Spinal cord (tissue), 10 donors: ENCODE data around the gene PTCHD1. TPM values are rescaled to one million over a fixed set of nuclear protein-coding genes. Genes with fewer than 3 reads are reported as not detected.

Experiments
- DNase-seq, 6 donors: peaks; one replicate each; pipeline versions ENCODE4 v3.0.0 to v3.0.0-alpha.2; 2013 to 2015; ENCODE audit warnings: low spot score in 6 of 6, low read depth in 4 of 6
- H3K27ac ChIP-seq: one replicate; pipeline ENCODE4 v1.5.1; 2013; ENCODE audit warnings: low read depth, low read length, control low read depth
- H3K27me3 ChIP-seq: one replicate; pipeline ENCODE4 v1.6.1; 2013; ENCODE audit warnings: low read length; ENCODE audit not compliant: control insufficient read depth, insufficient read depth
- H3K36me3 ChIP-seq: one replicate; pipeline ENCODE4 v1.6.1; 2013; ENCODE audit warnings: low read length; ENCODE audit not compliant: control insufficient read depth, insufficient read depth
- H3K4me1 ChIP-seq: one replicate; pipeline ENCODE4 v1.6.1; 2013; ENCODE audit warnings: low read length; ENCODE audit not compliant: control insufficient read depth, insufficient read depth
- H3K4me3 ChIP-seq: one replicate; pipeline ENCODE4 v1.5.1; 2013; ENCODE audit warnings: low read depth, low read length, control low read depth
- H3K9me3 ChIP-seq: one replicate; pipeline ENCODE4 v1.6.1; 2013; ENCODE audit warnings: low read length; ENCODE audit not compliant: control insufficient read depth, insufficient read depth
- WGBS: methylation state at CpG from one replicate; pipeline ENCODE4 v1.1.5; 2013; ENCODE audit warnings: missing lambda C conversion rate; ENCODE audit not compliant: insufficient coverage; 5-methylcytosine and 5-hydroxymethylcytosine counted together
- polyA plus RNA-seq, 2 donors: library from polyadenylated mRNA; unstranded; fragments of 120-200 nt; gene quantifications; one replicate each; pipeline ENCODE4 v1.2.1, GENCODE V29; 2013; ENCODE audit not compliant: insufficient read length in 2 of 2
- total RNA-seq, 2 donors: library from RNA; depleted of rRNA in 1 of 2; stranded (reverse); fragments of 120-200 nt in 1 of 2; fragments of >200 nt in 1 of 2; gene quantifications; one replicate each; pipeline versions ENCODE4 v1.2.3 to v1.2.4, GENCODE V29; 2013 to 2014
- donor health status: healthy.

Gene PTCHD1
- total and polyA plus RNA-seq, 4 donors, result 3.4 to 13.3 (median 8.1) TPM

- Histone ChIP-seq H3K4me3 (no peak overlapping the region), H3K36me3 (no peaks in the 10 kb centered on the region), H3K4me1 (no peaks in the 10 kb centered on the region), H3K9me3 (no peaks in the 10 kb centered on the region), H3K27me3 (no peaks in the 10 kb centered on the region), H3K27ac (no peak overlapping the region)
- DNase-seq, result no peak
- WGBS, result 80% methylated on average over 1 of the region's 6 CpGs
Observed at GRCh38 chrX:23387550-23388184, 53.0 kb downstream of the PTCHD1 start.

DNA sequence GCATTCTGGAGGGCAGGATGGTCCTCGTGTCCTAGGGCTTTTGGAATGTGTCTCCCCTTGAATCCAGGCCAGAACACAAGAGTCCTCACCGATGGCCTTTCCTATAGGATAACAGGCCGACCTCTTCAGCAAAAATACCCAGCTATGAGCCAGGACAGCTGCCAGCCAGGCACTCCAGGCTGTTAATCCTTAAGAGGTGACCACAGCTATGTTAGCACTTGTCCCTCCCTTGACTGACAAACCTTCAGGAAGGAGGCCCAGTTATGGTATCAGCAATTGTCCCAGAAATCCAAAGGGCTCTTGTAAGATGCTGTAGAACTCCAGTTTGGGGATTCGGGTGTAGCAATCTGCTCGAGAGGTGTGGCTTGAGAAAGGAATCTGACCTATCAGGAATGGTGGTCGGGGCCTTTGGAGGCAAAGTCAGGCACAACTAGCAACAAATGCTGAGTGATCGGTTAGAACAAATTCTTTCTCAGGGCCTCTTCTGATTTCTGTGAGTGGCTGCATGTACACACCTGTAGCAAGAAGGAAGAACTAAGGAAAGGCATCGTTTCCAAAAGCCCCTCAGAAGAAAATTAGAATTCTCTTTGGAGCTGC, 54.6 kb downstream of the PTCHD1 start:
- H3K4me1 ChIP-seq, result no peaks in the 10 kb centered on the region
- WGBS, result 73% methylated on average over 7 of the region's 8 CpGs
- H3K27me3 ChIP-seq, result no peaks in the 10 kb centered on the region
- no peak overlapping the region for H3K27ac ChIP-seq
- H3K4me3 ChIP-seq, result no peak overlapping the region
- DNase-seq, result no peak
- no peaks in the 10 kb centered on the region for H3K36me3 ChIP-seq
- no peaks in the 10 kb centered on the region for H3K9me3 ChIP-seq

DNA sequence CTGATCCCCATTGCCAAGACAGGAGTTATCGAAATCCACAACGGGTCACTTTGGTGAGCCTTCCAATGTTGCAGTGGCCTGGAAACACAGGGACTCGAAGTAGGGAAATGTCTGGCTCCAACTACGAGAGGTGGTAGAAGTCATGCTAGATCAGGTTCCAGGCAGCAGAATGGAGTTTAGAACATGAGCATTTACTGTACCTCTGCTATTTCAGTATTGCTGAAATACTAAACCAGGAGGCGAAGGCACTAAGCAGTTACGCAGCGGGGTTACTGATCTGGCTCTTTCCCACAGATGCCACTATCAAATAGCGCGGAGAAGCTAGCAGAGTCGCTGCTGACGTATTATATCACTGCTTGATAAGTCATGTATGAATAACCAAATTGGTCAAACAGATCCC, 56.3 kb downstream of the PTCHD1 start:
- Histone ChIP-seq H3K4me3 (no peak overlapping the region), H3K27me3 (no peaks in the 10 kb centered on the region), H3K4me1 (no peaks in the 10 kb centered on the region), H3K36me3 (no peaks in the 10 kb centered on the region), H3K9me3 (no peaks in the 10 kb centered on the region), H3K27ac (no peak overlapping the region)
- 68% methylated on average over 5 of the region's 11 CpGs for WGBS
- DNase-seq, result no peak

GRCh38 chrX:23392195-23392594, 57.5 kb downstream of the PTCHD1 start:
- Histone ChIP-seq H3K27me3 (no peaks in the 10 kb centered on the region), H3K36me3 (no peaks in the 10 kb centered on the region), H3K4me1 (no peaks in the 10 kb centered on the region), H3K27ac (no peak overlapping the region), H3K4me3 (no peak overlapping the region), H3K9me3 (no peaks in the 10 kb centered on the region)
- WGBS, result 100% methylated on average over 2 of the region's 5 CpGs
- no peak for DNase-seq

GRCh38 chrX:23394421-23394820, 59.8 kb downstream of the PTCHD1 start:
- WGBS, result no CpG with 5 or more reads among the region's 1 CpG
- no peaks in the 10 kb centered on the region for H3K27me3 ChIP-seq

DNA sequence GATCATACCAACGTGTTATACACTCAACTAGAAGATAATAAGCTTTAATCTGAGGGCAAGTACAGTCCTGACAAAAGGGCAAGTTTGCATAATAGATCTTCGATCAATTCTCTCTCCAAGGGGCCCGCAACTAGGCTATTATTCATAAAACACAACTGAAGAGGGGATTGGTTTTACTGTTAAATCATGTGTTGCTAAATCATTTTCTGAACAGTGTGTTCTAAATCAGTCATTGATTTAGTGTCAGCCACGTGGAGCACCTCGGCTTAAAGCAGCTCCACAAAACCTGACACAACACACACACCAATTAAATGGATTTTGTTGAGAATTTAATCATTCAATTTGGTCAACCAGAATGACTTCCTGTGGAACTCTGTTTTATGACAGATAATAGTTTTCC, 61.6 kb downstream of the PTCHD1 start:
- WGBS, result no CpG with 5 or more reads among the region's 5 CpGs
- Histone ChIP-seq H3K36me3 (no peaks in the 10 kb centered on the region), H3K27ac (no peak overlapping the region), H3K9me3 (no peaks in the 10 kb centered on the region), H3K27me3 (no peaks in the 10 kb centered on the region), H3K4me3 (no peak overlapping the region), H3K4me1 (no peaks in the 10 kb centered on the region)
- DNase-seq, result no peak

More at GRCh38 chrX:23394421-23394820, 59.8 kb downstream of the PTCHD1 start:
- no peaks in the 10 kb centered on the region for H3K4me1 ChIP-seq
- no peak overlapping the region for H3K4me3 ChIP-seq
- no peaks in the 10 kb centered on the region for H3K9me3 ChIP-seq
- no peak for DNase-seq
- H3K36me3 ChIP-seq, result no peaks in the 10 kb centered on the region
- no peak overlapping the region for H3K27ac ChIP-seq

DNA sequence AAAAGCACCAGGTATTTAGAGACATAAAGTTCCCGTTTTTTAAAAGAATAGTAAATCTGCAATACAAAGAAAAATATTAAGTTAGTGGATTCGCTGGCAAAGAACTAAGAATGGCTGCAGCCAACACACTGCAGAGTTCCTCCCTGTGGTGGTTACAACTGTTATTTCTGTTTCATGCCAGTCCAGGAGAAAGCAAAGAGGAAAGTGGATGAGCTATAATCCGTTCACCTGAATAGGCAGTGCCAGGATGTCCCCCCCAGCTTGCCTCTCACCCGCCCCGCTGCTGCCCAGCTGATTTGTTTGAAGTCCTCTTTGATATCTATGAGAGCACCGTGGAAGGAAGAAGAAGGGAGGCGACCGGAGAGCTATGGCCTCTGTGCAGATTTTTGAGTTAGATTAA, 63.9 kb downstream of the PTCHD1 start:
- H3K27me3 ChIP-seq, result no peaks in the 10 kb centered on the region
- WGBS, result 72% methylated on average over 7 of the region's 8 CpGs
- H3K36me3 ChIP-seq, result no peaks in the 10 kb centered on the region
- H3K9me3 ChIP-seq, result no peaks in the 10 kb centered on the region
- no peak overlapping the region for H3K4me3 ChIP-seq
- H3K27ac ChIP-seq, result no peak overlapping the region
- no peaks in the 10 kb centered on the region for H3K4me1 ChIP-seq
- no peak for DNase-seq

DNA sequence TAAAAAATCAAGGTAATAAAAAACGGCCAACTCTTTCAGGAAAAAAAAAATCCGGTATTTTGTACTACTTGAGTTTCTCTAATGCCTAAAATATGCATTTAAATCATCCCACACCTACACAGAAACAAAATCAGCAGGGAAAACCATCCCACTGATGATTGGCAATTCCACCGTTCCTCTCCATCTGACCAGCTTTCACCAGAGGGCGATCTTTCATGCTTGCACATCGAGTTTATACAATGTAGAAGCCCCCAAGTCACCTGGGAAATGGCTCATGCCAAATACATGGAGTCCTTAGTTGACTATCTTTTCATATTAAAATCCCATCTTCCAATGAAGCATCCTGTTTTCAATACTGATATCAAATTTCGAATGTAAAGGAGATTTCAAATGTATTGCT, 69.2 kb downstream of the PTCHD1 start:
- H3K4me1 ChIP-seq, result no peaks in the 10 kb centered on the region
- no peaks in the 10 kb centered on the region for H3K9me3 ChIP-seq
- no peak for DNase-seq
- H3K36me3 ChIP-seq, result no peaks in the 10 kb centered on the region
- no peaks in the 10 kb centered on the region for H3K27me3 ChIP-seq
- no peak overlapping the region for H3K4me3 ChIP-seq
- 41% methylated on average over 3 of the region's 6 CpGs for WGBS
- no peak overlapping the region for H3K27ac ChIP-seq

DNA sequence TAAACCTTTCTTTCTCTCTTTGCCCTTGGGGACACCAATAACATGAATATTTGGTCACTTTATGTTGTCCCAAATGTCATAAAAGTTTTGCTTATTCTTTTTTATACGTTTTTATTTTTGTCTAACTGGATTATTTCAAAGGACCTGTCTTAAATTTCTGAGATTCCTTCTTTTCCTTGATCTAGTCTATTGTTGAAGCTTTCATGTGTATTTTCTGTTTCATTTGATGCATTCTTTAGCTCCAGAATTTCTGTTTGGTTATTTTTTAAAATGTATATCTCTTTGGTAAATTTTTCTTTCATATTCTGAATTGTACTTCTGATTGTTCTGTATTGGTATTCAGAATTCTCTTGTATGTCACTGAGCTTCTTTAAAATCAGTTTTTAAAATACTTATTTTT, 88.3 kb downstream of the PTCHD1 start:
- no CpG with 5 or more reads among the region's 1 CpG for WGBS
- peaks cover 3% of the 10 kb centered on the region for H3K9me3 ChIP-seq
- H3K4me3 ChIP-seq, result no peak overlapping the region
- H3K27ac ChIP-seq, result no peak overlapping the region
- no peaks in the 10 kb centered on the region for H3K27me3 ChIP-seq
- no peak for DNase-seq
- H3K36me3 ChIP-seq, result no peaks in the 10 kb centered on the region
- no peaks in the 10 kb centered on the region for H3K4me1 ChIP-seq

GRCh38 chrX:23434356-23434884, 99.8 kb downstream of the PTCHD1 start:
- no peak overlapping the region for H3K27ac ChIP-seq
- WGBS, result 26% methylated on average over 2 of the region's 3 CpGs
- H3K36me3 ChIP-seq, result no peaks in the 10 kb centered on the region
- H3K9me3 ChIP-seq, result no peaks in the 10 kb centered on the region
- peak; percentile 21 to 86 (median 49) for DNase-seq
- H3K4me3 ChIP-seq, result no peak overlapping the region
- peaks cover 5% of the 10 kb centered on the region for H3K4me1 ChIP-seq
- H3K27me3 ChIP-seq, result no peaks in the 10 kb centered on the region
